HL-60 (cell line): ENCODE data around the gene DOCK10.

Experiments
- DNase-seq, 2 experiments: peaks; one replicate each; pipeline ENCODE4 v3.0.0-alpha.2; 2010 to 2020; ENCODE audit warnings: low read depth in 1 of 2, low spot score in 1 of 2
- H3K27ac ChIP-seq: fragments of 250-450 bp; sonication (Bioruptor Pico); replicated peaks from 2 replicates; pipeline ENCODE4 v1.5.1; 2020; ENCODE audit warnings: mild to moderate bottlenecking, moderate library complexity
- H3K27me3 ChIP-seq: fragments of 250-450 bp; sonication (Bioruptor Pico); 2 replicates; pipeline ENCODE4 v1.5.1; 2021; ENCODE audit warnings: mild to moderate bottlenecking, moderate library complexity; ENCODE audit not compliant: insufficient read depth, poor library complexity, severe bottlenecking
- H3K4me3 ChIP-seq: replicated peaks from 2 replicates; pipeline ENCODE4 v1.5.1; 2011; ENCODE audit warnings: mild to moderate bottlenecking, control low read depth, low read length; ENCODE audit not compliant: insufficient read depth
- GABPA ChIP-seq: IDR thresholded peaks from 2 replicates; pipeline ENCODE4 v1.6.1; 2012; ENCODE audit warnings: low read depth
- POLR2AphosphoS5 ChIP-seq: IDR thresholded peaks from 2 replicates; pipeline ENCODE4 v1.6.1; 2012; ENCODE audit warnings: low read depth
- SPI1 ChIP-seq: IDR thresholded peaks from 2 replicates; pipeline ENCODE4 v1.6.1; 2012; ENCODE audit warnings: low read depth, mild to moderate bottlenecking, borderline replicate concordance
- TF ChIP-seq, protein P1 (sequence below): IDR thresholded peaks from 2 replicates; pipeline ENCODE4 v1.6.1; 2012; ENCODE audit warnings: low read depth; ENCODE audit not compliant: insufficient replicate concordance
- TF ChIP-seq, protein P2 (sequence below): IDR thresholded peaks from one replicate; pipeline ENCODE4 v1.5.1; 2011; ENCODE audit warnings: low read length, control low read depth, inconsistent platforms; ENCODE audit not compliant: insufficient read depth

DOCK10 gene

DNA sequence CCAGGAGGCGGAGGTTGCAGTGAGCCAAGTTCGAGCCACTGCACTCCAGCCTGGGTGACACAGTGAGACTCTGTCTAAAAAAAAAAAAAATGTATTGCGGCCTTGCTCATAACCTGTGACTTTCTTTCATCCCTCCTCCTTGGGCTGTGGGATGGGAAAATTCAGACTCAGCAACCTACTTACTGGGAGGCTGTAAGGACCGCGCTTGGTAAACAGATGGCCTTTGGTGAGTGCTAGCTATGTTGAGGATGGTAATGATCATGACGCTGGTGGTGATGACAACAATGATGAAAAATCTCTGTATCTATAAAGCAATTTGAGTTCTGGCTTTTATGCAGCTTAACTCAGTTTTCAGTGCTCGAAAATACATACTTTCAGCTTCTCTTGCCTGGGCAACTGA is 261.4 kb downstream of the DOCK10 start:
- H3K27me3 ChIP-seq = no peaks in the 10 kb centered on the region
- DNase-seq = no peak
- no peak overlapping the region for H3K4me3 ChIP-seq
- no peak overlapping the region for H3K27ac ChIP-seq
- TF ChIP-seq, protein P1, sequence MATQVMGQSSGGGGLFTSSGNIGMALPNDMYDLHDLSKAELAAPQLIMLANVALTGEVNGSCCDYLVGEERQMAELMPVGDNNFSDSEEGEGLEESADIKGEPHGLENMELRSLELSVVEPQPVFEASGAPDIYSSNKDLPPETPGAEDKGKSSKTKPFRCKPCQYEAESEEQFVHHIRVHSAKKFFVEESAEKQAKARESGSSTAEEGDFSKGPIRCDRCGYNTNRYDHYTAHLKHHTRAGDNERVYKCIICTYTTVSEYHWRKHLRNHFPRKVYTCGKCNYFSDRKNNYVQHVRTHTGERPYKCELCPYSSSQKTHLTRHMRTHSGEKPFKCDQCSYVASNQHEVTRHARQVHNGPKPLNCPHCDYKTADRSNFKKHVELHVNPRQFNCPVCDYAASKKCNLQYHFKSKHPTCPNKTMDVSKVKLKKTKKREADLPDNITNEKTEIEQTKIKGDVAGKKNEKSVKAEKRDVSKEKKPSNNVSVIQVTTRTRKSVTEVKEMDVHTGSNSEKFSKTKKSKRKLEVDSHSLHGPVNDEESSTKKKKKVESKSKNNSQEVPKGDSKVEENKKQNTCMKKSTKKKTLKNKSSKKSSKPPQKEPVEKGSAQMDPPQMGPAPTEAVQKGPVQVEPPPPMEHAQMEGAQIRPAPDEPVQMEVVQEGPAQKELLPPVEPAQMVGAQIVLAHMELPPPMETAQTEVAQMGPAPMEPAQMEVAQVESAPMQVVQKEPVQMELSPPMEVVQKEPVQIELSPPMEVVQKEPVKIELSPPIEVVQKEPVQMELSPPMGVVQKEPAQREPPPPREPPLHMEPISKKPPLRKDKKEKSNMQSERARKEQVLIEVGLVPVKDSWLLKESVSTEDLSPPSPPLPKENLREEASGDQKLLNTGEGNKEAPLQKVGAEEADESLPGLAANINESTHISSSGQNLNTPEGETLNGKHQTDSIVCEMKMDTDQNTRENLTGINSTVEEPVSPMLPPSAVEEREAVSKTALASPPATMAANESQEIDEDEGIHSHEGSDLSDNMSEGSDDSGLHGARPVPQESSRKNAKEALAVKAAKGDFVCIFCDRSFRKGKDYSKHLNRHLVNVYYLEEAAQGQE = no peak
- TF ChIP-seq POLR2AphosphoS5 = no peak
- no peak for TF ChIP-seq GABPA
- TF ChIP-seq, protein P2, sequence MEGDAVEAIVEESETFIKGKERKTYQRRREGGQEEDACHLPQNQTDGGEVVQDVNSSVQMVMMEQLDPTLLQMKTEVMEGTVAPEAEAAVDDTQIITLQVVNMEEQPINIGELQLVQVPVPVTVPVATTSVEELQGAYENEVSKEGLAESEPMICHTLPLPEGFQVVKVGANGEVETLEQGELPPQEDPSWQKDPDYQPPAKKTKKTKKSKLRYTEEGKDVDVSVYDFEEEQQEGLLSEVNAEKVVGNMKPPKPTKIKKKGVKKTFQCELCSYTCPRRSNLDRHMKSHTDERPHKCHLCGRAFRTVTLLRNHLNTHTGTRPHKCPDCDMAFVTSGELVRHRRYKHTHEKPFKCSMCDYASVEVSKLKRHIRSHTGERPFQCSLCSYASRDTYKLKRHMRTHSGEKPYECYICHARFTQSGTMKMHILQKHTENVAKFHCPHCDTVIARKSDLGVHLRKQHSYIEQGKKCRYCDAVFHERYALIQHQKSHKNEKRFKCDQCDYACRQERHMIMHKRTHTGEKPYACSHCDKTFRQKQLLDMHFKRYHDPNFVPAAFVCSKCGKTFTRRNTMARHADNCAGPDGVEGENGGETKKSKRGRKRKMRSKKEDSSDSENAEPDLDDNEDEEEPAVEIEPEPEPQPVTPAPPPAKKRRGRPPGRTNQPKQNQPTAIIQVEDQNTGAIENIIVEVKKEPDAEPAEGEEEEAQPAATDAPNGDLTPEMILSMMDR = no peak
- TF ChIP-seq SPI1 = no peak

DNA sequence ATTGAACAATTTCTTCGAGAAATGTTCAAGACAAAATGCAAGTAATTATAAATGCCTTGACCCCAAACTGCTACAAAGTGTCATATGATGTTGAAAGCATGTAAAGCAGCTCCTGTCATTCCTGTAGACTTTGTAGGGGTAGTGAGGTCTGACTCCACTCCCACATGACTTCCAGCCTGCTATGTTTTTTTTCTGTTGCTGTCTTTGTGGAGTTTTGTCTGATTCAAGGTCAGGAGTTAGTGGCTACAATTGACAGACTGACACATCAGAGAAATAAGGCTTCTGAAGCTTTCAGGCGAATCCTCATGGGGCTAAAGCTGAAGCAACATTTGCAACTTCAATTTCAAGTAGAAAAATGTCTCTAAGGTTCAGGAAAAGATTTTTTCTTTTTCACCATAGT is 262.2 kb downstream of the DOCK10 start:
- TF ChIP-seq POLR2AphosphoS5 (no peak), SPI1 (no peak), GABPA (no peak)
- TF ChIP-seq, protein P1 = no peak
- TF ChIP-seq, protein P2 = no peak
- Histone ChIP-seq H3K27me3 (no peaks in the 10 kb centered on the region), H3K27ac (no peak overlapping the region), H3K4me3 (no peak overlapping the region)
- DNase-seq = no peak

DNA sequence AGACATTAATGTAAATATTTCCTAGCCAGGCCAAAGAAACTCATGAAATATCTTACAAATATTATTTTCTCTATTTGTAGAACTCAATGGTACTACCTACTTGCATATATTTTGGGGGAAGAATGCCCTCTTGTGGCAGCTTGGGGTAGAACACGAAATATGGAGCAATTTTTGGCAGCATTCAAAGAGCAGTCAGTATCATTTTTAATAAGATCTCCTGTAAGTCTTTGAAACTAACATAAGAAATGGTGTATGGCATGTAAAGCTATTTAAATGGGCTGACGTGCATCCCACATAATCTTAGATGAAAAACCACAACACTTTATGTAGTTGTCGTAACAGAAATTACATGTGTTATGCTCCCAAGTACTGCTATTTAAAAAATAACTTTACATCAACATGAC is 263.8 kb downstream of the DOCK10 start:
- TF ChIP-seq, protein P2 = peak; percentile 60
- TF ChIP-seq GABPA = no peak
- Histone ChIP-seq H3K27ac (no peak overlapping the region), H3K27me3 (no peaks in the 10 kb centered on the region), H3K4me3 (no peak overlapping the region)
- peak; percentile 6 to 50 for DNase-seq

DNA sequence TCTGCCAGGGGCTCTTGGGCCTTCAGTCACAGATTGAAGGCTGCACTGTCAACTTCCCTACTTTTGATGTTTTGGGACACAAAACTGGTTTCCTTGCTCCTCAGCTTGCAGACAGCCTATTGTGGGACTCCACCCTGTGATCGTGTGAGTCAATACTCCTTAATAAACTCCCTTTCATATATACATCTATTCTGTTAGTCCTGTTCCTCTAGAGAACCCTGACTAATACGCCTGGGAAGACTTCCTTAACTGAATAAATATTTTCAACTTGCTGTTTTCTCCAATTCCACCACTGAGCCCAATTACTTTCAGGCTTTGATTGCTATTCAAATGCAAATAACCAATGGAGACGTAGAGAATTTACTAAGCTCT is 264.7 kb downstream of the DOCK10 start:
- Histone ChIP-seq H3K27me3 (no peaks in the 10 kb centered on the region), H3K27ac (no peak overlapping the region), H3K4me3 (no peak overlapping the region)
- DNase-seq = no peak
- TF ChIP-seq SPI1 (no peak), POLR2AphosphoS5 (no peak), GABPA (no peak)
- TF ChIP-seq, protein P1 = no peak
- TF ChIP-seq, protein P2 = no peak
